GM19351 (cell line): ENCODE results near the gene CREBZF.
"Not testable (repeated sequence)": the region's sequence is repeated elsewhere in the genome, so short reads cannot be mapped to it uniquely, and the experiment has no call there.

Source experiments
- ATAC-seq: cut with Tn5 transposase; IDR thresholded peaks from one replicate; pipeline ENCODE4 v1.9.1; 2021; ENCODE audit warnings: mild to moderate bottlenecking, moderate library complexity; ENCODE audit not compliant: unreplicated experiment

Gene CREBZF

GRCh38 chr11:85627332-85627997 is 37.5 kb downstream of the CREBZF start, which contains the start of gene DLG2:
Gene DLG2, minus strand, starts transcription at chr11:85627344.
- ATAC-seq: peak; percentile 0

GRCh38 chr11:85626496-85626895 is 38.4 kb downstream of the CREBZF start:
- ATAC-seq: no peak

- ATAC-seq: no peak
Observed at GRCh38 chr11:85620256-85620655, 44.7 kb downstream of the CREBZF start.

DNA sequence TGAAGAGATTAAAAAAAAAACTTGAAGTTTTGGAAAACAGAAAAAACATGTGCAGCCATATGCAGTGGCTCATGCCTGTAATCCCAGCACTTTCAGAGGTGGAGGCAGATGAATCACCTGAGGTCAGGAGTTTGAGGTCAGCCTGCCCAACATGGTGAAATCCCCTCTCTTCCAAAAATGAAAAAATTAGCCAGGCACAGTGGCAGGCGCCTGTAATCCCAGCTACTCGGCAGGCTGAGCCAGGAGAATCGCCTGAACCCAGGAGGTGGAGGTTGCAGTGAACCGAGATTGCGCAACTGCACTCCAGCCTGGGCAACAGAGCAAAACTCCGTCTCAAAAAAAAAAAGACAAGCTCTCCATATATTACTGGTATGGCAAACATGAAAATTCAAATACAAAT is 45.4 kb downstream of the CREBZF start:
- no peak for ATAC-seq

GRCh38 chr11:85611643-85612042 is 53.3 kb downstream of the CREBZF start:
- ATAC-seq: not testable (repeated sequence)
